Measurements from ENCODE around the gene OLFML3. TPM values are rescaled to one million over a fixed set of nuclear protein-coding genes. Genes with fewer than 3 reads are reported as not detected.

The OLFML3 gene
- total and polyA plus RNA-seq, 2 of the 13 experiments (the other 11 are each of a cell fraction or from before 2014, with no cell fraction given): 2.0 to 5.1 TPM

- TF ChIP-seq RFX3 (CRISPR knock-in tag; IDR thresholded peaks at IDR 0.05) (no peak), ZNF841 (CRISPR knock-in tag; IDR thresholded peaks at IDR 0.05; ENCODE audit: borderline replicate concordance) (no peak), ZBTB39 (CRISPR knock-in tag; IDR thresholded peaks at IDR 0.05) (no peak), DNMT3B (CRISPR knock-in tag; conservative IDR thresholded peaks at IDR 0.05) (no peak), ZNF607 (CRISPR knock-in tag; IDR thresholded peaks at IDR 0.05; ENCODE audit: borderline replicate concordance) (no peak), POLR2AphosphoS5 (IDR thresholded peaks at IDR 0.05; ENCODE audit: low read depth, low read length) (no peak), ZNF616 (CRISPR knock-in tag; IDR thresholded peaks at IDR 0.05; ENCODE audit: low read depth) (no peak), CBX1 (IDR thresholded peaks at IDR 0.05; ENCODE audit: low read depth) (no peak)
Observed at GRCh38 chr1:113937146-113937545, 42.1 kb upstream of the OLFML3 start (continued).

DNA sequence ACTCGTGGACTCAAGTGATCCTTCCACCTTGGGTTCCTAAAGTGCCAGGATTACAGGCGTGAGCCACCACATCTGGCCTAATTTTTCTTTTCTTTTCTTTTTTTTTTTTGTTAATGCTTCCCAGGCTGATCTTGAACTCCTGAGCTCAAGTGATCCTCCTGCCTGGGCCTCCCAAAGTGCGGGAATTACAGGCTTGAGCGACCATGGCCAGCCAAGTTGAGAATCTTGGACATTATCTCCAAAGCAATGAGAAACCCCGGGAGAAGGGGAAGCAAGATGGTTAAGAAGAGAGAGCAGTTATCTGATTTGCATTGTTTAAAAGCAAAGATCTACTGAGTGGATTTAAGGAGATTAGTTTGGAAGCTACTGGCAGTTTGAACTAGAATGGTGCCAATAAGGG is 41.1 kb upstream of the OLFML3 start:
- peaks cover 84% of the 10 kb centered on the region for H3K79me2 ChIP-seq (ENCODE audit: insufficient read depth, low read length)
- CTCF ChIA-PET (ENCODE audit: low intra/inter-chr PET ratio, low total read pairs): no interaction called here
- intact Hi-C loops (cut with micrococcal nuclease; ENCODE audit: unreplicated experiment): no loop called here
- DNase-seq (ENCODE audit: low spot score) (no peak), FAIRE-seq (no peak), ATAC-seq (no peak)
- H3K36me3 ChIP-seq (replicated peaks in 1 of 2; ENCODE audit: control insufficient read depth in 1 of 2, insufficient read depth in 2 of 2, low read length in 2 of 2): peaks cover 7 to 22% of the 10 kb centered on the region in 2 experiments; a peak in 4 of 5 replicates
- no peaks in the 10 kb centered on the region for H3K9me3 ChIP-seq (ENCODE audit: low read length)
- 76% methylated on average over 5 of the region's 5 CpGs for WGBS (ENCODE audit: low lambda C conversion rate)
- no peaks in the 10 kb centered on the region for H3K27me3 ChIP-seq (ENCODE audit: control insufficient read depth in 1 of 2, insufficient read depth in 2 of 2, low read length in 2 of 2)
- no peak overlapping the region for H3K27ac ChIP-seq (ENCODE audit: extremely low read length, insufficient read depth, low read length)
- no TSS peak for BruUV-seq (replicated peaks)
- in situ Hi-C loops (cut with HindIII; ENCODE audit: extremely low pct_ligation_motif_present, low pct_unique_long_range_greater_than_20kb): no loop called here
- H4K20me1 ChIP-seq (ENCODE audit: insufficient read depth, low read length): peaks cover 11% of the 10 kb centered on the region
- no peak overlapping the region for H2AFZ ChIP-seq (ENCODE audit: low read length)
- POLR2A ChIA-PET: interaction anchor here (3.2 kb wide), 1 partner anchor 9 kb away, joined by 10 read pairs; the partner anchor contains the start of gene HIPK1
- H3K4me2 ChIP-seq (ENCODE audit: low read depth, low read length): no peak overlapping the region
- no peak overlapping the region for H3K4me3 ChIP-seq (replicated peaks in 1 of 3; ENCODE audit: insufficient read depth in 1 of 3, low read depth in 2 of 3, low read length in 3 of 3)
- H3K9ac ChIP-seq (ENCODE audit: insufficient read depth, low read depth, low read length): no peak overlapping the region
- TF ChIP-seq, protein P1, sequence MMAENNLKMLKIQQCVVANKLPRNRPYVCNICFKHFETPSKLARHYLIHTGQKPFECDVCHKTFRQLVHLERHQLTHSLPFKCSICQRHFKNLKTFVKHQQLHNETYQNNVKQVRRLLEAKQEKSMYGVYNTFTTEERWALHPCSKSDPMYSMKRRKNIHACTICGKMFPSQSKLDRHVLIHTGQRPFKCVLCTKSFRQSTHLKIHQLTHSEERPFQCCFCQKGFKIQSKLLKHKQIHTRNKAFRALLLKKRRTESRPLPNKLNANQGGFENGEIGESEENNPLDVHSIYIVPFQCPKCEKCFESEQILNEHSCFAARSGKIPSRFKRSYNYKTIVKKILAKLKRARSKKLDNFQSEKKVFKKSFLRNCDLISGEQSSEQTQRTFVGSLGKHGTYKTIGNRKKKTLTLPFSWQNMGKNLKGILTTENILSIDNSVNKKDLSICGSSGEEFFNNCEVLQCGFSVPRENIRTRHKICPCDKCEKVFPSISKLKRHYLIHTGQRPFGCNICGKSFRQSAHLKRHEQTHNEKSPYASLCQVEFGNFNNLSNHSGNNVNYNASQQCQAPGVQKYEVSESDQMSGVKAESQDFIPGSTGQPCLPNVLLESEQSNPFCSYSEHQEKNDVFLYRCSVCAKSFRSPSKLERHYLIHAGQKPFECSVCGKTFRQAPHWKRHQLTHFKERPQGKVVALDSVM (CRISPR knock-in tag; IDR thresholded peaks at IDR 0.05): 0 out of 2 replicates have a peak, but pooled peaks have one; percentile 30
- TF ChIP-seq, protein P2, sequence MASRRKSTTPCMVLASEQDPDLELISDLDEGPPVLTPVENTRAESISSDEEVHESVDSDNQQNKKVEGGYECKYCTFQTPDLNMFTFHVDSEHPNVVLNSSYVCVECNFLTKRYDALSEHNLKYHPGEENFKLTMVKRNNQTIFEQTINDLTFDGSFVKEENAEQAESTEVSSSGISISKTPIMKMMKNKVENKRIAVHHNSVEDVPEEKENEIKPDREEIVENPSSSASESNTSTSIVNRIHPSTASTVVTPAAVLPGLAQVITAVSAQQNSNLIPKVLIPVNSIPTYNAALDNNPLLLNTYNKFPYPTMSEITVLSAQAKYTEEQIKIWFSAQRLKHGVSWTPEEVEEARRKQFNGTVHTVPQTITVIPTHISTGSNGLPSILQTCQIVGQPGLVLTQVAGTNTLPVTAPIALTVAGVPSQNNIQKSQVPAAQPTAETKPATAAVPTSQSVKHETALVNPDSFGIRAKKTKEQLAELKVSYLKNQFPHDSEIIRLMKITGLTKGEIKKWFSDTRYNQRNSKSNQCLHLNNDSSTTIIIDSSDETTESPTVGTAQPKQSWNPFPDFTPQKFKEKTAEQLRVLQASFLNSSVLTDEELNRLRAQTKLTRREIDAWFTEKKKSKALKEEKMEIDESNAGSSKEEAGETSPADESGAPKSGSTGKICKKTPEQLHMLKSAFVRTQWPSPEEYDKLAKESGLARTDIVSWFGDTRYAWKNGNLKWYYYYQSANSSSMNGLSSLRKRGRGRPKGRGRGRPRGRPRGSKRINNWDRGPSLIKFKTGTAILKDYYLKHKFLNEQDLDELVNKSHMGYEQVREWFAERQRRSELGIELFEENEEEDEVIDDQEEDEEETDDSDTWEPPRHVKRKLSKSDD (CRISPR knock-in tag; IDR thresholded peaks at IDR 0.05; ENCODE audit: low read depth): no peak
- H3K4me1 ChIP-seq (ENCODE audit: insufficient read depth, low read length): peaks cover 35% of the 10 kb centered on the region

Measured in HepG2 (cell line).